ENCODE data around the gene NECTIN3. TPM values are rescaled to one million over a fixed set of nuclear protein-coding genes. Genes with fewer than 3 reads are reported as not detected.

NECTIN3 gene
- total RNA-seq, 1 donor from 2014 or later, result 104 TPM

DNA sequence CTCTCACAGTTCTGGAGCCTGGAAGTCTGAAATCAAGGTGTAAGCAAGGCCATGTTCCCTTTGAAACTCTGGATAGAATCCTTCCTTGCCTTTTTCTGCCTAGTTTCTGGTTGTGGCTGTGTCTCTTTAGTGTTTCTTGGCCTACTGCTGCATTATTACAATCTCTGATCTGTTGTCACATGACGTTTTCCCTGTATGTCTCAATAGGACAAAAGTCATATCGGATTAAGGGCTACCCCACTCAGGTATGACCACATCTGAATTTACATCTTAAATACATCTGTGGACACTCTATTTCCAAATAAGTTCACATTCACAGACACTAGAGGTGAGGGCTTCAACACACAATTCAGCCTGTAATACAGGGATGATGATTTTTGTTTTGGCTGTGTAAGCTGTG lies 13.3 kb downstream of the NECTIN3 start:
- intact Hi-C loops (cut with DNase I), result loop anchor here (5.0 kb wide), 1 partner anchor 1353 kb away; no protein-coding TSS in a partner anchor
- Histone ChIP-seq H3K27me3 (no peaks in the 10 kb centered on the region), H3K4me1 (peaks cover 0 to 15% of the 10 kb centered on the region in 2 donors)

DNA sequence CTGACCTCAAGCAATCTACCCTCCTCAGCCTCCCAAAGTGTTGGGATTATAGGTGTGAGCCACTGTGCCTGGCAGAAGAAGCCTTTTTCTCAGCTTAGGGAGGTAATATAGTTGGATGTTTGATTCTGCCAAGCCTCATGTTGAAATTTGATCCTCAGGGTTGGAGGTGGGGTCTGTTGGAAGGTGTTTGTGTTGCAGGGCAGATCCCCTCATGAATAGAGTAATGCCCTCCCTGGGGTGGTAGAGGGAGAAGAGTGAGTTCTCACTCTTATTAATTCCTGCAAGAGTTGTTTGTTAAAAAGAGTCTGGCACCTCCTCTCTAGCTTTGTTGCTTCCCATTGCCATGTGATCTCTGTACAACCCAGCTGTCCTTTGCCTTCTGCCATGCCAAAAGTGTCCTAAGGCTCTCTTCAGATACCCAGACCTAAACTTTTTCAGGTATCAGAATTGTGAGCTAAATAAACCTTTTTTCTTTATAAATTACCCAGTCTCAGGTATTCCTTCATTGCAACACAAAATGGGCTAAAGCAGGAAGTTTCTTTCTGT lies 16.4 kb downstream of the NECTIN3 start:
- TF ChIP-seq CTCF (IDR thresholded peaks at IDR 0.05), result no peak
- Histone ChIP-seq H3K4me3 (no peak overlapping the region), H3K27ac (no peak overlapping the region), H3K36me3 (no peaks in the 10 kb centered on the region), H3K9me3 (no peaks in the 10 kb centered on the region), H3K4me1 (peaks cover 0 to 6% of the 10 kb centered on the region in 2 donors), H3K27me3 (no peaks in the 10 kb centered on the region)
- DNase-seq (ENCODE audit: low spot score in 2 of 2), result no peak
- intact Hi-C loops (cut with DNase I), result no loop called here

More for the DNA sequence above, 13.3 kb downstream of the NECTIN3 start:
- Histone ChIP-seq H3K9me3 (no peaks in the 10 kb centered on the region), H3K36me3 (no peaks in the 10 kb centered on the region), H3K4me3 (no peak overlapping the region), H3K27ac (peak overlapping the region in 1 of 2 donors; percentile 23)
- DNase-seq (ENCODE audit: low spot score in 2 of 2), result no peak
- no peak for TF ChIP-seq CTCF (IDR thresholded peaks at IDR 0.05)

DNA sequence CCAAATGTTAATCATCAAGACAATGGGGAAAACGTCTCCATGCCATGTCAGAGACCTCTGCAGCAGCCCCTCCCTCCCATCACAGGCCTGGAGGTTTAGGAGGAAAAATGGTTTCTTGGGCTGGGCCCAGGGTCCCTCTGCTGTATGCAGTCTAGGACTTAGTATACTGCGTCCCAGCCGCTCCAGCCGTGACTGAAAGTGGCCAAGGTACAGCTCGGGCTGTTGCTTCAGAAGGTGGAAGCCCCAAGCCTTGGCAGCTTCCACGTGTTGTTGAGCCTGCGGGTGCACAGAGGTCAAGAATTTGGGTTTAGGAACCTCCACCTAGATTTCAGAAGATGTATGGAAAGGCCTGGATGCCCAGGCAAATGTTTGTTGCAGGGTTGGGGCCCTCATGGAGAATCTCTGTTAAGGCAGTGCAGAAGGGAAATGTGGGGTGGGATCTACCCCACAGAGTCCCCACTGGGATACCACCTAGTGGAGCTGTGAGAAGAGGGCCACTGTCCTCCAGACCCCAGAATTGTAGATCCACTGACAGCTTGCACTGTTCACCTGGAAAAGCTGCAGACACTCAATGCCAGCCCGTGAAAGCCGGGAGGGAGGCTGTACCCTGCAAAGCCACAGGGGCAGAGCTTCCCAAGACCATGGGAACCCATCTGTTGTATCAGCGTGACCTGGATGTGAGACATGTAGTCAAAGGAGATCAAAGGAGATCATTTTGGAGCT lies 25.0 kb downstream of the NECTIN3 start:
- intact Hi-C loops (cut with DNase I), result no loop called here
- no peak overlapping the region for H3K27ac ChIP-seq
- H3K36me3 ChIP-seq, result no peaks in the 10 kb centered on the region
- no peaks in the 10 kb centered on the region for H3K27me3 ChIP-seq
- H3K9me3 ChIP-seq, result no peaks in the 10 kb centered on the region
- no peak overlapping the region for H3K4me3 ChIP-seq
- TF ChIP-seq CTCF (IDR thresholded peaks at IDR 0.05), result no peak
- DNase-seq (ENCODE audit: low spot score in 2 of 2), result no peak
- no peaks in the 10 kb centered on the region for H3K4me1 ChIP-seq

GRCh38 chr3:111103807-111104206 lies 32.2 kb downstream of the NECTIN3 start:
- Histone ChIP-seq H3K4me1 (peaks cover 0 to 2% of the 10 kb centered on the region in 2 donors), H3K27ac (no peak overlapping the region), H3K4me3 (no peak overlapping the region), H3K27me3 (no peaks in the 10 kb centered on the region), H3K36me3 (no peaks in the 10 kb centered on the region), H3K9me3 (peaks cover 0 to 12% of the 10 kb centered on the region in 2 donors)
- intact Hi-C loops (cut with DNase I), result no loop called here
- TF ChIP-seq CTCF (IDR thresholded peaks at IDR 0.05), result no peak
- no peak for DNase-seq (ENCODE audit: low spot score in 2 of 2)

- no peak overlapping the region for H3K27ac ChIP-seq
- intact Hi-C loops (cut with DNase I), result no loop called here
- no peak for TF ChIP-seq CTCF (IDR thresholded peaks at IDR 0.05)
- H3K9me3 ChIP-seq, result peaks cover 0 to 12% of the 10 kb centered on the region in 2 donors
- H3K4me1 ChIP-seq, result peaks cover 0 to 2% of the 10 kb centered on the region in 2 donors
- H3K36me3 ChIP-seq, result no peaks in the 10 kb centered on the region
- H3K27me3 ChIP-seq, result no peaks in the 10 kb centered on the region
- DNase-seq (ENCODE audit: low spot score in 2 of 2), result no peak
- no peak overlapping the region for H3K4me3 ChIP-seq
These were observed 35.5 kb downstream of the NECTIN3 start for GRCh38 chr3:111106993-111107661.

All from ascending aorta (tissue), 2 donors.